C4-2B (cell line): ENCODE measurements around the gene APOBEC3H.

Experiments used
- H3K27ac ChIP-seq: fragments of 450-650 bp; 2 replicates; pipeline ENCODE4 v1.5.1; 2017
- ZFX ChIP-seq: fragments of 450-650 bp; IDR thresholded peaks from 2 replicates; pipeline ENCODE4 v1.6.1; 2017
- TF ChIP-seq, protein P1 (sequence below): fragments of 450-650 bp; conservative IDR thresholded peaks from 2 replicates; pipeline ENCODE4 v1.5.1; 2017; ENCODE audit warnings: mild to moderate bottlenecking

The APOBEC3H gene

DNA sequence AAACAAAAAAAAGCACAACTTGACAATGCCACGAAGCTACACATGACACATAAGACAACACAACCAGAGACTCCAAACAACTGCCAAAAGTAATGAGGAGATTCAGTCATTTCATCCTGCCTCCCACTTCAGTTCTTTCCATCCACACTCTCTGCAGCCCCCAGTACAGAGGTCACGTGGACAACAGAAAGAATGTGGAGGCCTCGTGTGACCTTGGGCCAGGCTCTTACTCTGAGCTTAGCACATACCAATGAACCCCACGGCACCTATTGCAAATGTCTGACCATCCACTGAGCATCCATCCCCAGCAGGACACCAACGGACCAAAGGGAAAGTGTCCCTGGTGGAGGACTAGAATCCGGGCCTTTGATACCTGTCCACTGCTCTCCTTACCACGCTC lies 42.9 kb downstream of the APOBEC3H start:
- no peak for TF ChIP-seq ZFX
- TF ChIP-seq, protein P1, sequence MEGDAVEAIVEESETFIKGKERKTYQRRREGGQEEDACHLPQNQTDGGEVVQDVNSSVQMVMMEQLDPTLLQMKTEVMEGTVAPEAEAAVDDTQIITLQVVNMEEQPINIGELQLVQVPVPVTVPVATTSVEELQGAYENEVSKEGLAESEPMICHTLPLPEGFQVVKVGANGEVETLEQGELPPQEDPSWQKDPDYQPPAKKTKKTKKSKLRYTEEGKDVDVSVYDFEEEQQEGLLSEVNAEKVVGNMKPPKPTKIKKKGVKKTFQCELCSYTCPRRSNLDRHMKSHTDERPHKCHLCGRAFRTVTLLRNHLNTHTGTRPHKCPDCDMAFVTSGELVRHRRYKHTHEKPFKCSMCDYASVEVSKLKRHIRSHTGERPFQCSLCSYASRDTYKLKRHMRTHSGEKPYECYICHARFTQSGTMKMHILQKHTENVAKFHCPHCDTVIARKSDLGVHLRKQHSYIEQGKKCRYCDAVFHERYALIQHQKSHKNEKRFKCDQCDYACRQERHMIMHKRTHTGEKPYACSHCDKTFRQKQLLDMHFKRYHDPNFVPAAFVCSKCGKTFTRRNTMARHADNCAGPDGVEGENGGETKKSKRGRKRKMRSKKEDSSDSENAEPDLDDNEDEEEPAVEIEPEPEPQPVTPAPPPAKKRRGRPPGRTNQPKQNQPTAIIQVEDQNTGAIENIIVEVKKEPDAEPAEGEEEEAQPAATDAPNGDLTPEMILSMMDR, result no peak

DNA sequence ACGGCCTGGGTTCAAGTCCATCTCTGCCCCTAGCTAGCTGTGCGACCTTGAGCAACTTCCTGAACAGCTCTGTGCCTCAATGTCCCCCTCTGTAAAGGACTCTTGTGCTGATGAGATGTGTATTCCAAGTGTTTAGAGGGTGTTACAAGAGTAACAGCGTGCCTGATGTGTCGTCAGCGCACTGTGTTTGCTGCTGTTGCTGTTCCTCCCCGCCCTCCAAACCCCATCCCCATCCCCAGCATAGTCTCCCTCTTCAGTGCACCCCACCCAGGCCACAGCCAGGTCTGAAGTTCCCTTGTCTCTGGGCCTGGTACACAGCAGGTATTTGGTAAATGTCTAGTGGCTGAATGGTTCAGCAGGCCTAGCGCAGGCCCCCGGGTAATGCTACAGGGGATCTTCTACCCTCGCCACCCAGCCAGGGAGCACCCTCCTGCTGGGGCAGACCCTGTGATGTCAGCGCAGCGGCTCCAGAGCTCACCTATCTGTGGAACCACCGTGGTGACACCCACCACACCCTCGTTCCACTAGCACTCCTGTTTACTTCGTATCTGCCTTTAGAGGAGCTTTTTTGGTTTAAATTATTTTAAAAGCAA lies 45.1 kb downstream of the APOBEC3H start:
- no peak for TF ChIP-seq ZFX
- TF ChIP-seq, protein P1, result no peak
- no peak overlapping the region for H3K27ac ChIP-seq

More for the DNA sequence above, 42.9 kb downstream of the APOBEC3H start:
- no peak overlapping the region for H3K27ac ChIP-seq

DNA sequence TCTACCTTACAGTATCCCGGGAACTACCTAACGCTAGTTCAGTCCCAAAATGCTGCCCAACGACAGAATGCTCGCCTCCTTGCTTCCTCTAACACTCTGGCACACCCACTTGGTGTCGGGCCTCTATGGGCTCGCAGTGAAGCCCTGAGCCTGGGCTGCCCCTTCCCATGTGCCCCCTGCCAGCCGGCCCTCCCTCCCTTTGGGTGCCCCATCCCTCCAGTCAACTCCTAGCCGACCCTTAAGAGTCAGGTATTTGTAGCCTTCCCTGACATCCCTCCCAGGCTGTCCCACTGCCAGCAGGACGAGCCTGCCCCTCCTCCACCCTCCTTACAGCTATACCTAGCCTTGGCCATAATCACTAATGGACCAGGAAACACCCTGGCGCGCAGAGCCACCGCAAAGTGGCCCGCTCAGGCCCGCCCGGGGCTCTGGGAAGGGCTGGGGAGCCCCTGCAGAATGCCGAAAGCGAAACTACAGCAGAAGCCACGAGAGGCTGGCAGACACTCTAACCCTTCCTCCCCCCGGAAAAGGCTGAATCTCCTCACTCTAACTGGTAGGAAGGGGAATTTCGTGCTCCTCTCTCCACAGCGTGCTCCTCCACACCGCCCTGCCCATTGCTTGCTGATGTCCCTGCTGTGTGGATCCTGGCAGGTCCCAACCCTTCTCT lies 47.2 kb downstream of the APOBEC3H start:
- peak overlapping the region; percentile 71; the same call in 1 of the 2 replicates for H3K27ac ChIP-seq
- TF ChIP-seq, protein P1, result no peak
- TF ChIP-seq ZFX, result no peak

DNA sequence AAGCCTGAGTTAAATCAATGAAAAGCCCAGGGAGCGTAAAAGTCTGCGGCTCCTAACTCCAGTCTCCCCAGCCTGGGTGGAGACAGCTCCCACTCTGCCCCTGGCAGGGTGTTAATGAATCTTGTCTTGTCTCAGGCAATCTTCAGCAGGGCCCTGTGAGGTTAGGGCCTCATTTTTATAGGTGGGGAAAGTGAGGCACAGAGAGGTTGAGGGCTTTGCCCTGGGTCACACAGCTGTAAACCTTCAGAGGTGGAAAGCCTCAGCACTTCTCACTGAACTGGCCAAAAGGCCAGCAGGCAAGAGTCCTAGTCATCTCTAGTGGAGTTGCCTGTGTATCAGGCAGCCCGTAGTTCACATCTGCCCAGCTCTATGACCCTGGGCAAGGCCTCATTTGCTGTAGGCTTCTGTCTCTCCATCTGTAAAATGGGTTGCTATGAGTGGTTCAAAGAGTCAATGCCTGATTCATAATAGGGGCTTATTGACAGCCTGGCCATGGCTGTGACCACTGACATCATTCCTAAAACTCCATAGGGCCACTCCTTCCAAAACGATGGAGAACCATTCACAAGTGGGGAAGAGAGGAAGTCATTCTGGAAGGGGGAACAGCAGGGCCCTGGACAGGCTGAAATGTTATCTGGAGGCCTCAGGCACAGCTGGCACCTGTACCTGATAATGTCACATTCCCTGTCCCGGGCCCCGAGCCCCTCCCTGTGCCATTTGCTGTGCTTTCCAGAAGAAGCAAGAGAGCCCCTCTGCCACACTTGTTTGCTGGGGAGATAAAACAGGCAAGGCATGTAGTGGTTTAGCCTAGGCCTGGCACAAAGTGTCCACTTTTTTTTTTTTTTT lies 49.4 kb downstream of the APOBEC3H start:
- TF ChIP-seq, protein P1, result no peak
- TF ChIP-seq ZFX, result no peak
- peak overlapping the region; percentile 71; the same call in 1 of the 2 replicates for H3K27ac ChIP-seq

DNA sequence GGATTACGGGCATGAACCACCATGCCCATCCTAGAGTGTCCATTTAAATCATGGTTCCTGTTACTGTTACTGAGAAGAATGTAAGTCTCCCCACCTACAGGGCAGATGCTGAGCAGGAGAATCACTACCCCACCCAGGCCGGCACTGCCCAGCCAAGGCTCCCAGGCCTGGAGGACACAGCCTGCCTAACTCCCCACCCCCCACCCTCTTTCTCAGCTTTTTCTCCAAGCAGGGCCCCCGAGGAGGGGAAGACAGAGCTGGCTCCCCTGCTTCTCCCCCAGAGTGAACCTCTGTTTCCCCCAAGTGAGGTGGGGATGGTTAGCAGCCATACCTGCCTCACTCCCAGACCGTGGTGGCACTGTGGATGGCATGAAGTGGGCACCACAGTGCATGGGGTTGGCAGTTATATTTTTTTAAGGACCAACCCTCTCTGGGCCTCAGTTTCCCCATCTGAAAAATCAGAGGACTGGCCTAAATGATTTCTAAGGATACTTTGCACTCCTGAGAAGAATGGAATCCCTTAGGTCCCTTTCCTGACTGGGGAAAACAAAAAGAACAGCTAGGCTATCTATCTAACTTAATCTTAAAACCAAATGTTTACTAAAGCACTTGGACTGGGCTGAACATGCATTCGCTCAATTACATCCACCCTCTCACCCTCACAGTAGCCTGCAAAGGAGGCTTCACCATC lies 50.4 kb downstream of the APOBEC3H start:
- H3K27ac ChIP-seq, result no peak overlapping the region

DNA sequence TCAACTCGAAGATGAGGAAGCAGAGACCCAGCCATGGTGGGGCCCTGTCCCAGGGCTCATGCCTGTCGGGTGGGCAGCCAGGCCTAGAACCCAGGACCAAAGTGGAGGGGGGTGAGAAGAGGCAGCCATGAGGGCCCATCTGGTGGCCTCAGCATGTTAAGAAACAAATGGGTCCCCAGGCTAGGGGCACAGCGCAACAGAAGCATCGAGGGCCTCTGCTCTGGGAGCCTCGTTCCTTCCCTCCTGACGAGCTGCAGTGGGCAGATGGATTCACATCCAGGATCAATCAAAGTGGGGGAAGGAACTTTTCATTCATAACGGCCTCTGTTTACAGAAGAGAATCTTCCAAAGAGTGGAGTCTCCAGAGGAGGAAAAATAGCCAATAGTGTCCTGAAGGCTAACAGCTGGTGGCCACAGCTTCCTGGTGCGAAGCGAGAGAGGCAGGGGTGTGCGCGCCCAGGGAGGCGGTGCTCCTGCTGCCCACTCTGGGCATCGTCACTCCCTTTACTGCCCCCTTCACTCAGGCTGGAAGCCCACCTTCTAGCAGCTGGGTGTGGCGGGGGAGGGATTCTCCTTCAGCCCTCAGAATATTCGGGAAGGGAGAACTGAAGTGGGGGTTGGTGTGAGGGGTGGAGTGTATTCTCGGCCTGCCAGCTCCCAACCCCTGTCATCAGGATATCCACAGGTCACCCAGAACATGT lies 51.1 kb downstream of the APOBEC3H start:
- no peak for TF ChIP-seq ZFX
- TF ChIP-seq, protein P1, result no peak
- H3K27ac ChIP-seq, result peak overlapping the region; percentile 6; the same call in 1 of the 2 replicates

More for the DNA sequence above, 50.4 kb downstream of the APOBEC3H start:
- no peak for TF ChIP-seq ZFX
- TF ChIP-seq, protein P1, result no peak
